ENCODE results near the gene TCF4.

DNA sequence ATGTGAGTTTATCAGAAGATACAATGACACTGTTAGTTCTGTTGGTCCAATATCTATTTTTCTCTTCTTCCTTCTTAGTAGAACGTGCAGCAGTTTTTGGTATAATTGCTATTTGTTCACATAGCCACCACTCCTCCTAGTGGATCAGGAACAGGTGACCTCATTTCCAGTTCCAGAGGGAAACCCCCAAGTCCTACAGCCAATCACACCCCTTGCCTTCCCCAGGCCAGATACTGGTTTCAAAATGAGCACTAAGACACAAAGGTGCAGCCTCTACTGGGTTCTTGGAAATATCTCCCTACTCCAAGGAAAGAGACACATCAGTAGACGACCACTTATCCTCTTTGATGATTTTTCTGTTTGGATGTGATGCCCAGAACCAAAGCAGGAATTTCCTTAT is 103.2 kb downstream of the TCF4 start:
- TF ChIP-seq, protein P1, sequence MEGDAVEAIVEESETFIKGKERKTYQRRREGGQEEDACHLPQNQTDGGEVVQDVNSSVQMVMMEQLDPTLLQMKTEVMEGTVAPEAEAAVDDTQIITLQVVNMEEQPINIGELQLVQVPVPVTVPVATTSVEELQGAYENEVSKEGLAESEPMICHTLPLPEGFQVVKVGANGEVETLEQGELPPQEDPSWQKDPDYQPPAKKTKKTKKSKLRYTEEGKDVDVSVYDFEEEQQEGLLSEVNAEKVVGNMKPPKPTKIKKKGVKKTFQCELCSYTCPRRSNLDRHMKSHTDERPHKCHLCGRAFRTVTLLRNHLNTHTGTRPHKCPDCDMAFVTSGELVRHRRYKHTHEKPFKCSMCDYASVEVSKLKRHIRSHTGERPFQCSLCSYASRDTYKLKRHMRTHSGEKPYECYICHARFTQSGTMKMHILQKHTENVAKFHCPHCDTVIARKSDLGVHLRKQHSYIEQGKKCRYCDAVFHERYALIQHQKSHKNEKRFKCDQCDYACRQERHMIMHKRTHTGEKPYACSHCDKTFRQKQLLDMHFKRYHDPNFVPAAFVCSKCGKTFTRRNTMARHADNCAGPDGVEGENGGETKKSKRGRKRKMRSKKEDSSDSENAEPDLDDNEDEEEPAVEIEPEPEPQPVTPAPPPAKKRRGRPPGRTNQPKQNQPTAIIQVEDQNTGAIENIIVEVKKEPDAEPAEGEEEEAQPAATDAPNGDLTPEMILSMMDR (conservative IDR thresholded peaks at IDR 0.05; ENCODE audit: low read depth in 2 of 2) = no peak
- TF ChIP-seq POLR2AphosphoS5 (IDR thresholded peaks at IDR 0.05; ENCODE audit: low read depth) (no peak), EZH2phosphoT487 (IDR thresholded peaks at IDR 0.05; ENCODE audit: unreplicated experiment) (no peak), ZNF331 (CRISPR knock-in tag; IDR thresholded peaks at IDR 0.05; ENCODE audit: low read depth) (no peak), EZH2 (IDR thresholded peaks at IDR 0.05; ENCODE audit: low read depth, unreplicated experiment) (no peak), ZNF114 (CRISPR knock-in tag; IDR thresholded peaks at IDR 0.05) (no peak)
- TF ChIP-seq, protein P2, sequence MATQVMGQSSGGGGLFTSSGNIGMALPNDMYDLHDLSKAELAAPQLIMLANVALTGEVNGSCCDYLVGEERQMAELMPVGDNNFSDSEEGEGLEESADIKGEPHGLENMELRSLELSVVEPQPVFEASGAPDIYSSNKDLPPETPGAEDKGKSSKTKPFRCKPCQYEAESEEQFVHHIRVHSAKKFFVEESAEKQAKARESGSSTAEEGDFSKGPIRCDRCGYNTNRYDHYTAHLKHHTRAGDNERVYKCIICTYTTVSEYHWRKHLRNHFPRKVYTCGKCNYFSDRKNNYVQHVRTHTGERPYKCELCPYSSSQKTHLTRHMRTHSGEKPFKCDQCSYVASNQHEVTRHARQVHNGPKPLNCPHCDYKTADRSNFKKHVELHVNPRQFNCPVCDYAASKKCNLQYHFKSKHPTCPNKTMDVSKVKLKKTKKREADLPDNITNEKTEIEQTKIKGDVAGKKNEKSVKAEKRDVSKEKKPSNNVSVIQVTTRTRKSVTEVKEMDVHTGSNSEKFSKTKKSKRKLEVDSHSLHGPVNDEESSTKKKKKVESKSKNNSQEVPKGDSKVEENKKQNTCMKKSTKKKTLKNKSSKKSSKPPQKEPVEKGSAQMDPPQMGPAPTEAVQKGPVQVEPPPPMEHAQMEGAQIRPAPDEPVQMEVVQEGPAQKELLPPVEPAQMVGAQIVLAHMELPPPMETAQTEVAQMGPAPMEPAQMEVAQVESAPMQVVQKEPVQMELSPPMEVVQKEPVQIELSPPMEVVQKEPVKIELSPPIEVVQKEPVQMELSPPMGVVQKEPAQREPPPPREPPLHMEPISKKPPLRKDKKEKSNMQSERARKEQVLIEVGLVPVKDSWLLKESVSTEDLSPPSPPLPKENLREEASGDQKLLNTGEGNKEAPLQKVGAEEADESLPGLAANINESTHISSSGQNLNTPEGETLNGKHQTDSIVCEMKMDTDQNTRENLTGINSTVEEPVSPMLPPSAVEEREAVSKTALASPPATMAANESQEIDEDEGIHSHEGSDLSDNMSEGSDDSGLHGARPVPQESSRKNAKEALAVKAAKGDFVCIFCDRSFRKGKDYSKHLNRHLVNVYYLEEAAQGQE (IDR thresholded peaks at IDR 0.05; ENCODE audit: unreplicated experiment) = no peak

All from GM23338 (cell line).